Neuronal stem cell (in vitro differentiated cells): ENCODE results near the gene RBMS3.

Experiments used
- DNase-seq: peaks from one replicate; pipeline ENCODE4 v3.0.0-alpha.2; 2013; ENCODE audit warnings: low spot score
- H2AFZ ChIP-seq: one replicate; pipeline ENCODE4 v1.6.1; 2013; ENCODE audit warnings: mild to moderate bottlenecking, low read length, inconsistent platforms
- H2AK5ac ChIP-seq: 2 replicates; pipeline ENCODE4 v1.6.1; 2013; ENCODE audit warnings: low read depth, mild to moderate bottlenecking, inconsistent platforms, low read length, moderate library complexity, mixed read lengths
- H2BK120ac ChIP-seq: 2 replicates; pipeline ENCODE4 v1.6.1; 2013; ENCODE audit warnings: low read depth, mild to moderate bottlenecking, inconsistent platforms, low read length, moderate library complexity, mixed read lengths
- H2BK12ac ChIP-seq: one replicate; pipeline ENCODE4 v1.6.1; 2013; ENCODE audit warnings: low read length, inconsistent platforms
- H2BK15ac ChIP-seq: 2 replicates; pipeline ENCODE4 v1.6.1; 2013; ENCODE audit warnings: mild to moderate bottlenecking, low read length, inconsistent platforms, mixed read lengths
- H2BK5ac ChIP-seq: one replicate; pipeline ENCODE4 v1.6.1; 2013; ENCODE audit warnings: inconsistent platforms, mild to moderate bottlenecking, low read length, moderate library complexity
- H3K14ac ChIP-seq: one replicate; pipeline ENCODE4 v1.6.1; 2013; ENCODE audit warnings: low read length, inconsistent platforms
- H3K18ac ChIP-seq: 2 replicates; pipeline ENCODE4 v1.6.1; 2013; ENCODE audit warnings: low read length, inconsistent platforms
- H3K23ac ChIP-seq: 2 replicates; pipeline ENCODE4 v1.6.1; 2013; ENCODE audit warnings: low read depth, mild to moderate bottlenecking, mixed read lengths, low read length, inconsistent platforms; ENCODE audit not compliant: poor library complexity
- H3K27ac ChIP-seq: replicated peaks from 3 replicates; pipeline ENCODE4 v1.5.1; 2013; ENCODE audit warnings: low read length, inconsistent platforms
- H3K27me3 ChIP-seq, 3 experiments: 2 replicates each; pipeline ENCODE4 v1.6.1; 2013; ENCODE audit warnings: low read length in 3 of 3, mild to moderate bottlenecking in 2 of 3, inconsistent platforms in 1 of 3, low read depth in 1 of 3, mixed read lengths in 1 of 3, moderate library complexity in 1 of 3; ENCODE audit not compliant: control insufficient read depth in 3 of 3, insufficient read depth in 3 of 3
- H3K36me3 ChIP-seq, 2 donors: replicated peaks in 1 of 2; 2 replicates each; pipeline ENCODE4 v1.6.1; 2013; ENCODE audit warnings: low read length in 2 of 2; ENCODE audit not compliant: control insufficient read depth in 2 of 2, insufficient read depth in 2 of 2
- H3K4ac ChIP-seq: 2 replicates; pipeline ENCODE4 v1.6.1; 2013; ENCODE audit warnings: inconsistent platforms, mild to moderate bottlenecking, low read length, moderate library complexity
- H3K4me1 ChIP-seq, 2 donors: 1 replicate in 1 of 2; 2 replicates in 1 of 2; pipeline ENCODE4 v1.6.1; 2013; ENCODE audit warnings: low read length in 2 of 2, low read depth in 1 of 2; ENCODE audit not compliant: control insufficient read depth in 2 of 2, insufficient read depth in 1 of 2
- H3K4me2 ChIP-seq: one replicate; pipeline ENCODE4 v1.6.1; 2013; ENCODE audit warnings: mild to moderate bottlenecking, low read length, inconsistent platforms; ENCODE audit not compliant: insufficient read depth, poor library complexity, severe bottlenecking
- H3K4me3 ChIP-seq, 2 donors: 2 replicates each; pipeline ENCODE4 v1.5.1; 2013; ENCODE audit warnings: low read length in 2 of 2, mild to moderate bottlenecking in 2 of 2, inconsistent platforms in 1 of 2, moderate library complexity in 1 of 2
- H3K79me1 ChIP-seq: one replicate; pipeline ENCODE4 v1.6.1; 2013; ENCODE audit warnings: low read depth, mild to moderate bottlenecking, inconsistent platforms, low read length, moderate library complexity
- H3K9ac ChIP-seq: one replicate; pipeline ENCODE4 v1.6.1; 2013; ENCODE audit warnings: mild to moderate bottlenecking, low read depth, low read length, inconsistent platforms; ENCODE audit not compliant: poor library complexity
- H3K9me3 ChIP-seq, 2 donors: replicated peaks in 1 of 2; 2 replicates each; pipeline versions ENCODE3 to v1.6.1; 2013; ENCODE audit warnings: low read length in 2 of 2, mild to moderate bottlenecking in 2 of 2, inconsistent platforms in 1 of 2, low read depth in 1 of 2, mixed read lengths in 1 of 2, moderate library complexity in 1 of 2; ENCODE audit not compliant: control insufficient read depth in 2 of 2, insufficient read depth in 1 of 2
- H4K8ac ChIP-seq: one replicate; pipeline ENCODE4 v1.6.1; 2013; ENCODE audit warnings: low read depth, mild to moderate bottlenecking, inconsistent platforms, low read length, moderate library complexity
- H4K91ac ChIP-seq: one replicate; pipeline ENCODE4 v1.6.1; 2013; ENCODE audit warnings: low read length, low read depth, mild to moderate bottlenecking, inconsistent platforms; ENCODE audit not compliant: poor library complexity
- WGBS, 2 donors: extraction: QIAGEN DNeasy Blood & Tissue Kit; methylation state at CpG; one replicate each; pipeline ENCODE4 v1.1.7; 2013; ENCODE audit warnings: missing lambda C conversion rate in 2 of 2, mixed read lengths in 1 of 2; ENCODE audit not compliant: insufficient read length in 2 of 2, insufficient replicate concordance in 1 of 2; ENCODE audit errors: extremely low coverage in 2 of 2; 5-methylcytosine and 5-hydroxymethylcytosine counted together

RBMS3 gene

DNA sequence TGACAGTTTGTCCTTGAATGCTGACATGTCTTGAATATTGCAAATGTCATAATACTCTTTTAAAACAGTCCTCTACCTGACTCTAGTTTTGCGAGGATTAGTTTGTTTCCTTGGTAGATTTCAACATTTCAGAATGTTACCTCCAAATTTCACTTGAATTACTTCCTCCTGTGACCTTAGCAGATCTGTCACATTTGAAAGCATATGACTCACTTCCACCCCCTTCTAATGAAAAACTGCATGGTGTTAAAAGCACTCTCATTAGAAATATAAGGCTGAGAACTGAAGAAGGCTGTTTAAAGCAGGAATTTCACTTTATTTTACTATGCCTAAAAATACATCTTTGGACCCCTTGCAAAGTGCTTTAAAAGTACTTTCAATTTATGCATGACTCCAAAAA lies 726.8 kb downstream of the RBMS3 start:
- no peak overlapping the region for H2AK5ac ChIP-seq
- WGBS, 2 donors = no CpG with 5 or more reads among the region's 1 CpG
- no peak overlapping the region for H4K8ac ChIP-seq

GRCh38 chr3:30011237-30011803 lies 730.4 kb downstream of the RBMS3 start:
- no peaks in the 10 kb centered on the region for H3K27me3 ChIP-seq
- no peak overlapping the region for H3K23ac ChIP-seq
- peaks cover 0 to 2% of the 10 kb centered on the region in 2 donors for H3K4me1 ChIP-seq
- H3K4me3 ChIP-seq = no peak overlapping the region
- no peak overlapping the region for H2BK5ac ChIP-seq
- H2AK5ac ChIP-seq = no peak overlapping the region
- no peak overlapping the region for H3K9ac ChIP-seq
- H4K8ac ChIP-seq = no peak overlapping the region
- H3K36me3 ChIP-seq = no peaks in the 10 kb centered on the region
- DNase-seq = no peak
- H3K14ac ChIP-seq = no peak overlapping the region
- no peak overlapping the region for H3K4ac ChIP-seq
- WGBS, 2 donors = 100% methylated on average over 1 of the region's 4 CpGs; no CpG with 5 or more reads in 1 of the 2 donors
- no peaks in the 10 kb centered on the region for H3K79me1 ChIP-seq
- no peak overlapping the region for H3K18ac ChIP-seq
- no peaks in the 10 kb centered on the region for H3K9me3 ChIP-seq
- H2BK15ac ChIP-seq = no peak overlapping the region
- H2BK120ac ChIP-seq = no peak overlapping the region
- no peak overlapping the region for H3K27ac ChIP-seq
- H2AFZ ChIP-seq = no peak overlapping the region
- no peak overlapping the region for H2BK12ac ChIP-seq
- H4K91ac ChIP-seq = no peak overlapping the region
- H3K4me2 ChIP-seq = no peak overlapping the region

More for the DNA sequence above, 726.8 kb downstream of the RBMS3 start:
- no peak overlapping the region for H3K14ac ChIP-seq
- H3K9ac ChIP-seq = no peak overlapping the region
- no peaks in the 10 kb centered on the region for H3K27me3 ChIP-seq
- DNase-seq = no peak
- no peak overlapping the region for H3K4ac ChIP-seq
- no peak overlapping the region for H2BK12ac ChIP-seq
- no peak overlapping the region for H3K4me2 ChIP-seq
- H2BK15ac ChIP-seq = no peak overlapping the region
- H3K27ac ChIP-seq = no peak overlapping the region
- peaks cover 0 to 2% of the 10 kb centered on the region in 2 donors for H3K4me1 ChIP-seq
- H3K9me3 ChIP-seq = no peaks in the 10 kb centered on the region
- H4K91ac ChIP-seq = no peak overlapping the region
- no peak overlapping the region for H3K23ac ChIP-seq
- H2BK5ac ChIP-seq = no peak overlapping the region
- no peaks in the 10 kb centered on the region for H3K79me1 ChIP-seq
- H2AFZ ChIP-seq = no peak overlapping the region
- H3K18ac ChIP-seq = no peak overlapping the region
- H3K36me3 ChIP-seq = no peaks in the 10 kb centered on the region
- H2BK120ac ChIP-seq = no peak overlapping the region
- no peak overlapping the region for H3K4me3 ChIP-seq

DNA sequence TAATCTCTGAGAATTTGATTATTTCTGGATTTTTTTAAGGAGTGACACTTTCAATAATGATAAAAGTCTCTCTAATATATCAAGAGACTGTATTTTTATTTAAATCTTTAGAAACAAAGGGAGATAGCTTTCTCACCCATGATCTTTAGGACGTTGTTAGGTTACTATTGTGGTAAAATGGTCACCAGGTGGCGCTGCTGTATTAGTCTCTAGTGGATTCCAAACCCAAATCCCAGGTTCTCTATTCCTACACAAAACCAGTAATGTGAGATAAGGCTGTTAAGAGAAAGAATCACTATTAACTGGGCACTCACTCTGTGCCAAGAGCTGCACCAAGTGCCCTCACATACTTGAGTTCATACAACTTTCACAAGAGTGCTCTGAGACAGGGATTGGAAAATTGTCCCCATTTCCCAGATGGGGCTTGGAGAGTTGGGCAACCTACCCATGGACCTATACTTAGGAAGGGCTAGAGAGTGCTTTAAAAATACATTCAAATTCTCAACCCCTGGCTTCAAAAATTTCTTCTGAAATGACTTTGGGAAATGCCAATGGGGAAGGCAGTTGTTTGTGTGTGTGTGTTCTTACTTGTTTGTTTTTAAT lies 732.2 kb downstream of the RBMS3 start:
- H2BK120ac ChIP-seq = no peak overlapping the region
- H3K36me3 ChIP-seq = no peaks in the 10 kb centered on the region
- H3K4me3 ChIP-seq = no peak overlapping the region
- H3K9me3 ChIP-seq = peaks cover 0 to 1% of the 10 kb centered on the region in 2 donors
- H3K4me2 ChIP-seq = no peak overlapping the region
- no peak overlapping the region for H2BK12ac ChIP-seq
- H3K27me3 ChIP-seq = no peaks in the 10 kb centered on the region
- H3K14ac ChIP-seq = no peak overlapping the region
- no peak overlapping the region for H2AFZ ChIP-seq
- no peak overlapping the region for H4K91ac ChIP-seq
- H3K79me1 ChIP-seq = no peaks in the 10 kb centered on the region
- no peak overlapping the region for H3K18ac ChIP-seq
- H3K23ac ChIP-seq = no peak overlapping the region
- no peak overlapping the region for H2BK15ac ChIP-seq
- no peak overlapping the region for H3K4ac ChIP-seq
- no peak overlapping the region for H4K8ac ChIP-seq
- H2BK5ac ChIP-seq = no peak overlapping the region
- H3K9ac ChIP-seq = no peak overlapping the region
- DNase-seq = peak; percentile 60
- no CpG with 5 or more reads among the region's 2 CpGs for WGBS, 2 donors
- H3K27ac ChIP-seq = no peak overlapping the region
- H3K4me1 ChIP-seq = no peaks in the 10 kb centered on the region
- no peak overlapping the region for H2AK5ac ChIP-seq

- H2BK120ac ChIP-seq = no peak overlapping the region
- H3K18ac ChIP-seq = no peak overlapping the region
- no peak overlapping the region for H4K8ac ChIP-seq
- H3K4me2 ChIP-seq = no peak overlapping the region
- no peak for DNase-seq
- H4K91ac ChIP-seq = no peak overlapping the region
- H3K14ac ChIP-seq = no peak overlapping the region
- H2BK5ac ChIP-seq = no peak overlapping the region
- H3K4me1 ChIP-seq = peaks cover 0 to 5% of the 10 kb centered on the region in 2 donors
- H2AFZ ChIP-seq = peak overlapping the region; percentile 39
- no peak overlapping the region for H2BK12ac ChIP-seq
- no peak overlapping the region for H3K9ac ChIP-seq
- H3K9me3 ChIP-seq = peaks cover 0 to 1% of the 10 kb centered on the region in 2 donors
- H2BK15ac ChIP-seq = no peak overlapping the region
- H3K27ac ChIP-seq = no peak overlapping the region
- no peak overlapping the region for H3K23ac ChIP-seq
- H3K27me3 ChIP-seq = no peaks in the 10 kb centered on the region
- H3K4ac ChIP-seq = no peak overlapping the region
- no peak overlapping the region for H2AK5ac ChIP-seq
- no CpG with 5 or more reads among the region's 2 CpGs for WGBS, 2 donors
- no peak overlapping the region for H3K4me3 ChIP-seq
- H3K36me3 ChIP-seq = no peaks in the 10 kb centered on the region
- no peaks in the 10 kb centered on the region for H3K79me1 ChIP-seq
These were observed 737.0 kb downstream of the RBMS3 start for GRCh38 chr3:30017901-30018300.
